Left forelimb (tissue), 1 donor: ENCODE results near the gene SPSB3.

Source experiments
- DNase-seq: peaks from one replicate; pipeline ENCODE4 v3.0.0-alpha.2; 2018; ENCODE audit warnings: low spot score

Gene SPSB3

DNA sequence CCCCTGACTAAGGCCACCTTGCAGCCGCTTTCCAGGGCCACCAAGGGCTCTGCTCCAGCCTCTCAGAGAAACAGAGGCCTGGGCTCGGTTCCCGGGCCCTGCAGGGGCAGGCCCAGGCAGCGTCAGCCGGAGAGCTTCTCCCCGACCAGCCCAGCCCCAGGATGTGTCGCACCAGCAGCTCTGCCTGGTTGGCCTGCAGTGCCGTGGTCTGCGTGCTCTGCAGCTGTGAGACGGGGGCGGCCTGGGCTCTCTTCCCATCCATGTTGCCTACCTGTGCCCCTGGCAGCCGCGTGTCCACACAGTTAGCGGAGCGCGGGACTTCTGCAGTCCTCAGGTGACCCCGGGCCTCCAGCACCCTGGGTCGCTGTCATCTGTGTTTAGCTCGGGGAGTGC is 6.3 kb upstream of the SPSB3 start:
- no peak for DNase-seq

- peak; percentile 54 for DNase-seq
Observed at GRCh38 chr16:1788095-1788707, 5.8 kb upstream of the SPSB3 start.

GRCh38 chr16:1787322-1788094 is 5.1 kb upstream of the SPSB3 start:
- no peak for DNase-seq

GRCh38 chr16:1787056-1787321 is 4.6 kb upstream of the SPSB3 start:
- DNase-seq = no peak

- peak; percentile 63 for DNase-seq
Observed at GRCh38 chr16:1786242-1787055, 4.1 kb upstream of the SPSB3 start.

DNA sequence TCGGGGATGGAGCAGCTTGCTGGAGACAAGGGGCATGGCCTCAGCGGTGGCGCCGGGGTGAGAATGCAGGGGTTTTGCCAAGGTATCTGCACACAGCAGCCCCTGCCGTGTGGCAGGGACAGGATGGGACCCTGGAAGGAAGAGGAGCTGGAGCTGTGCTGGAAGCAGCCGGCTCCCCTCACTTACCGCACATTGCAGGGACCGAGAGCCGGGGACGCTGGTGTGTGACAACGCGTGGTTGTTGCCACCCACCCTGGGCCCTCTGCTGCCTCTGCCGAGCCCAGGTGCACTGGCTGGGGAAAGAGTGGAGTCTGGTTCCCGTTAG is 3.4 kb upstream of the SPSB3 start:
- no peak for DNase-seq

DNA sequence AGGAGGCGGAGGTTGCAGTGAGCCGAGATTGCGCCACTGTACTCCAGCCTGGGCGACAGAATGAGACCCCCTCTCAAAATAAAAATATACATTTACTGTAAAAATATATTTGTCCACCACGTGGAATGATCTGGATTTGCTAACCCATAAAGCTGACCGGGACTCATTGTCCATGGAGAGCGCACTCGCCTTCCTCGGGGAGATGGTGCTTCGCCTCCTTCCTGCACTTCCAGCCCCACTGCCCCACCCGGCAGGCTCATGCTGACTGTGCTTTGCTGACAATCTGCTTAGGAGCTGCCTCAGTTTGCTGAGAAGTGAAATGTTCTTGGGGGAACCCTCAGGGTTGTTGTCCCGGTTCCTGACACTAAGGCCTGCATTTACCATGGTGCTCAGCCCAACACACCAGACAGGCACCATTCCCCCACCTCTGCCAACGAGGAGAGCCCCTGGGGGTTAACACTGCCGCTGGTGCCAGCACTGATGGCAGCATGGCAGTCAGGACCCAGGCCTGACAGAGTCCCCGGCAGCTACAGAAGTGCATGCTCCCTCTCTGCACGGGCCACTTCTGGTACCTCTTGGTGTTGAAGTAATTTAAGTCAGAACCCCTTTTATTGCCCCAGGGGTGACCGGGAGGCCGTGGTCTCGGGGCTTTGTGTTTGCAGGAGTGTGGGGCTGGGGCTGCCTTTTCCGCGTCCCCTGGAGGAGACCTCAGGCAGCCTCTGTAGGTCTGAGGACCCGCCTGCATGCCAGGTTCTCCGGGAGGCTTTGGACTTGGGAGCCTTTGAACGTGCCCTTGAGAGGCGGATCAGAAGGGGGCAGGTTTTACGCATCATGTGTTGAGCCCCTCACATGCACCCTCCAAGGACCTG is 2.8 kb upstream of the SPSB3 start:
- DNase-seq = peak; percentile 59

GRCh38 chr16:1781758-1782407 is 488 bp downstream of the SPSB3 start:
- no peak for DNase-seq

DNA sequence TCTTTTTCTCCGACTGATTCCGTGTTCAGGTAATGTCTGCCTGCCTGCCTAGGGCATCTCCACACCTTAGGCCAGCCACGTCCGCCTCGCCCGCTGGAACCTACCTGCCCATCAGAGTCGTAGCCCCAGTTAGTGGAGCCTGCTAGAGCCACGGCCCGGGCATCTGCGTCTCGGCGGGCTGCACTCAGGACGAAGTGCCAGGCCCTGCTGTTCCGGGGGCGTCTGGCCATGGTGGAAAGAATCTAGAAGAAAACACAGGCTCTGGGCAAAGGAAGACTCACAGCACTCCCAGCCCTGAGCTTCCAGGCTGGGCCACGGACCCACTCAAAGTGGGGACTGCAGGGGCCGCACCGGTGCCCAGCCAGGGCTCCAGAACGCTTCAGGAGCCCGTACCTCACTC is 1.1 kb downstream of the SPSB3 start:
- DNase-seq = peak; percentile 53

DNA sequence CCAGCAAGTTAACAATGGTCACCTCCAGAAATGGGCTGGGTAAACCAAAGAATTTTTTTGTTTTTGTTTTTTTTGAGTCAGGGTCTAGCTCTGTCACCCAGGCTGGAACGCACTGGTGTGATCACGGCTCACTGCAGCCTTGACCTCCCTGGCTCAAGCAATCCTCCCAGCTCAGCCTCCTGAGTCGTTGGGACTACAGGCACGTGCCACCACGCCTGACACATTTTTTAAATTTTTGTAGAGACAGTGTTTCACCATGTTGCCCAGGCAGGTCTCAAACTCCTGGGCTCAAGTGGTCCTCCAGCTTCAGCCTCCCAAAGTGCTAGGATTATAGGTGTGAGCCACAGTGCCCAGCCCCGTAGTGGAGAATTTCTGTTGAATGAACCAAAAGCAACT is 1.7 kb downstream of the SPSB3 start:
- DNase-seq = no peak

GRCh38 chr16:1779741-1780676 is 2.4 kb downstream of the SPSB3 start:
- no peak for DNase-seq

GRCh38 chr16:1779234-1779701 is 3.1 kb downstream of the SPSB3 start:
- no peak for DNase-seq

GRCh38 chr16:1778200-1779179 is 3.9 kb downstream of the SPSB3 start:
- DNase-seq = no peak

- no peak for DNase-seq
Observed at GRCh38 chr16:1777375-1778199, 4.8 kb downstream of the SPSB3 start.

GRCh38 chr16:1776991-1777374 is 5.4 kb downstream of the SPSB3 start:
- no peak for DNase-seq

DNA sequence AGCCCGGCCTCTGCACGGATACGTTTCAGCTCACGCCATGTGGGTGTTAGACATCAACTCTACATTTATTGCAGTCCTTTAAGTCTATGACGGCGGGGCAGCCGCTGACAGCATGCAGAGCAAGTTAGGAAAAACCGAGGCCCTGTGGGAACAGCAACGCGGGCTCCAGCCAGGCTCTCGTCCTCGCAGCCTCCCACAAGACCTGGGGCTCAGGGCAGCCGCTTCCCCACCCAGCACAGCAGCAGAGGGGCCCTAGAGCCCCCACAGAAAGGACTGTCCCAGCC is 5.8 kb downstream of the SPSB3 start:
- no peak for DNase-seq

- no peak for DNase-seq
Observed at GRCh38 chr16:1775846-1776671, 6.3 kb downstream of the SPSB3 start.
